OCI-LY3 (cell line): ENCODE results near the gene OSBPL3.

ENCODE experiments used
- H2AFZ ChIP-seq: fragments of 200-600, 300-600 bp; shearing (Covaris generic); 2 replicates; pipeline ENCODE4 v1.6.0; 2014; ENCODE audit warnings: antibody characterized with exemption, low read depth, low read length
- H3K27ac ChIP-seq: fragments of 200-600, 300-600 bp; sonication (generic); 2 replicates; pipeline ENCODE4 v1.5.1; 2014; ENCODE audit warnings: mild to moderate bottlenecking, low read length, moderate library complexity, mixed read lengths
- H3K27me3 ChIP-seq: fragments of 200-600, 300-600 bp; sonication (generic); 2 replicates; pipeline ENCODE4 v1.6.1; 2014; ENCODE audit warnings: low read depth, low read length, mixed read lengths
- H3K36me3 ChIP-seq: fragments of 200-600, 300-600 bp; sonication (generic); replicated peaks from 2 replicates; pipeline ENCODE3; 2014; ENCODE audit warnings: low read depth, low read length, mixed read lengths
- H3K4me1 ChIP-seq: fragments of 300-600, 200-600 bp; sonication (generic); 2 replicates; pipeline ENCODE4 v1.6.1; 2014; ENCODE audit warnings: low read length, mixed read lengths
- H3K4me2 ChIP-seq: fragments of 200-600, 300-600 bp; sonication (generic); 2 replicates; pipeline ENCODE4 v1.6.1; 2014; ENCODE audit warnings: low read length, mixed read lengths
- H3K4me3 ChIP-seq: fragments of 300-600, 200-600 bp; sonication (generic); 2 replicates; pipeline ENCODE4 v1.5.1; 2014; ENCODE audit warnings: antibody characterized with exemption, mild to moderate bottlenecking, low read length, moderate library complexity
- H3K79me2 ChIP-seq: fragments of 300-600, 200-600 bp; shearing (Covaris generic); 2 replicates; pipeline ENCODE4 v1.6.1; 2014; ENCODE audit warnings: mild to moderate bottlenecking, low read length, mixed read lengths
- H3K9ac ChIP-seq: fragments of 300-600, 200-600 bp; shearing (Covaris generic); 2 replicates; pipeline ENCODE4 v1.6.0; 2014; ENCODE audit warnings: mild to moderate bottlenecking, low read length, moderate library complexity
- H3K9me3 ChIP-seq: fragments of 200-600, 300-600 bp; shearing (Covaris generic); 2 replicates; pipeline ENCODE4 v1.6.1; 2014; ENCODE audit warnings: low read length, mixed read lengths; ENCODE audit not compliant: insufficient read depth
- H4K20me1 ChIP-seq: fragments of 200-600, 300-600 bp; sonication (generic); 2 replicates; pipeline ENCODE4 v1.6.1; 2016; ENCODE audit warnings: low read length, mixed read lengths; ENCODE audit not compliant: insufficient read depth
- CTCF ChIP-seq: fragments of 200-600, 300-600 bp; sonication (generic); IDR thresholded peaks from 2 replicates; pipeline ENCODE4 v1.5.1; 2014; ENCODE audit warnings: antibody characterized with exemption, low read length, low read depth
- EZH2phosphoT487 ChIP-seq: fragments of 200-600 bp; shearing (Covaris generic); IDR thresholded peaks from 2 replicates; pipeline ENCODE4 v1.6.1; 2018; ENCODE audit warnings: antibody characterized with exemption, mixed run types, low read depth

OSBPL3 gene

GRCh38 chr7:24779283-24779655 is 200.7 kb downstream of the OSBPL3 start:
- Histone ChIP-seq H3K27me3 (no peaks in the 10 kb centered on the region), H3K9me3 (no peaks in the 10 kb centered on the region), H4K20me1 (no peaks in the 10 kb centered on the region), H3K79me2 (no peaks in the 10 kb centered on the region), H3K27ac (peak overlapping the region; percentile 27), H2AFZ (no peak overlapping the region), H3K9ac (no peak overlapping the region), H3K4me2 (peak overlapping the region; percentile 52), H3K4me3 (no peak overlapping the region), H3K4me1 (peaks cover 19% of the 10 kb centered on the region), H3K36me3 (no peaks in the 10 kb centered on the region)
- TF ChIP-seq CTCF (no peak), EZH2phosphoT487 (no peak)

- H4K20me1 ChIP-seq: no peaks in the 10 kb centered on the region
- H3K4me1 ChIP-seq: peaks cover 19% of the 10 kb centered on the region
- no peaks in the 10 kb centered on the region for H3K36me3 ChIP-seq
- H2AFZ ChIP-seq: no peak overlapping the region; the same call in 1 of the 2 replicates
- H3K9ac ChIP-seq: no peak overlapping the region
- no peaks in the 10 kb centered on the region for H3K9me3 ChIP-seq
- H3K4me3 ChIP-seq: no peak overlapping the region
- TF ChIP-seq EZH2phosphoT487 (no peak), CTCF (no peak)
- peak overlapping the region; percentile 27 for H3K27ac ChIP-seq
- peak overlapping the region; percentile 52 for H3K4me2 ChIP-seq
- no peaks in the 10 kb centered on the region for H3K79me2 ChIP-seq
- H3K27me3 ChIP-seq: no peaks in the 10 kb centered on the region
These were observed 201.3 kb downstream of the OSBPL3 start for GRCh38 chr7:24778543-24779282.

- TF ChIP-seq CTCF (no peak), EZH2phosphoT487 (no peak)
- Histone ChIP-seq H3K4me3 (no peak overlapping the region), H3K9ac (no peak overlapping the region), H3K27me3 (no peaks in the 10 kb centered on the region), H3K4me2 (no peak overlapping the region), H3K4me1 (peaks cover 19% of the 10 kb centered on the region), H2AFZ (no peak overlapping the region), H3K36me3 (no peaks in the 10 kb centered on the region), H3K79me2 (no peaks in the 10 kb centered on the region), H4K20me1 (no peaks in the 10 kb centered on the region), H3K9me3 (no peaks in the 10 kb centered on the region), H3K27ac (no peak overlapping the region)
These were observed 202.2 kb downstream of the OSBPL3 start for GRCh38 chr7:24777806-24778205.

GRCh38 chr7:24773646-24774045 is 206.3 kb downstream of the OSBPL3 start:
- H3K27me3 ChIP-seq: no peaks in the 10 kb centered on the region
- H3K4me3 ChIP-seq: no peak overlapping the region
- H3K27ac ChIP-seq: no peak overlapping the region
- no peaks in the 10 kb centered on the region for H3K36me3 ChIP-seq
- no peaks in the 10 kb centered on the region for H3K9me3 ChIP-seq
- H3K9ac ChIP-seq: no peak overlapping the region
- H4K20me1 ChIP-seq: no peaks in the 10 kb centered on the region
- TF ChIP-seq EZH2phosphoT487 (no peak), CTCF (no peak)
- no peaks in the 10 kb centered on the region for H3K79me2 ChIP-seq
- H2AFZ ChIP-seq: no peak overlapping the region
- H3K4me1 ChIP-seq: peaks cover 11% of the 10 kb centered on the region
- no peak overlapping the region for H3K4me2 ChIP-seq
